ENCODE measurements around the gene LGR6. TPM values are rescaled to one million over a fixed set of nuclear protein-coding genes. Genes with fewer than 3 reads are reported as not detected.

LGR6 gene
- total and polyA plus RNA-seq, 12 donors: 0.06 to 1.0 (median 0.18) TPM; not detected in 3

GRCh38 chr1:202240956-202241355, 47.4 kb downstream of the LGR6 start:
- Histone ChIP-seq H3K27me3 (no peaks in the 10 kb centered on the region), H3K27ac (no peak overlapping the region), H3K4me1 (replicated peaks in 1 of 2) (peaks cover 0 to 4% of the 10 kb centered on the region in 2 donors), H3K9me3 (replicated peaks in 1 of 3) (no peaks in the 10 kb centered on the region), H3K36me3 (replicated peaks in 1 of 2) (no peaks in the 10 kb centered on the region), H3K4me3 (no peak overlapping the region)
- WGBS, 4 donors: 70 to 83% (median 77%) methylated on average over 3 to 4 of the region's 4 CpGs
- intact Hi-C loops (cut with DNase I): no loop called here
- TF ChIP-seq CTCF (IDR thresholded peaks at IDR 0.05): no peak
- TF ChIP-seq POLR2A (IDR thresholded peaks at IDR 0.05): no peak
- DNase-seq: no peak

GRCh38 chr1:202241376-202242079, 47.9 kb downstream of the LGR6 start:
- 69 to 75% (median 71%) methylated on average over 6 of the region's 6 CpGs for WGBS, 4 donors
- intact Hi-C loops (cut with DNase I): no loop called here
- Histone ChIP-seq H3K27ac (no peak overlapping the region), H3K4me1 (replicated peaks in 1 of 2) (peaks cover 0 to 4% of the 10 kb centered on the region in 2 donors), H3K9me3 (replicated peaks in 1 of 3) (no peaks in the 10 kb centered on the region), H3K27me3 (no peaks in the 10 kb centered on the region), H3K36me3 (replicated peaks in 1 of 2) (no peaks in the 10 kb centered on the region), H3K4me3 (no peak overlapping the region)
- no peak for DNase-seq
- no peak for TF ChIP-seq CTCF (IDR thresholded peaks at IDR 0.05)
- no peak for TF ChIP-seq POLR2A (IDR thresholded peaks at IDR 0.05)

GRCh38 chr1:202242080-202242419, 48.5 kb downstream of the LGR6 start:
- TF ChIP-seq CTCF (IDR thresholded peaks at IDR 0.05) (no peak), POLR2A (IDR thresholded peaks at IDR 0.05) (no peak)
- Histone ChIP-seq H3K27me3 (no peaks in the 10 kb centered on the region), H3K9me3 (replicated peaks in 1 of 3) (no peaks in the 10 kb centered on the region), H3K4me3 (no peak overlapping the region), H3K27ac (no peak overlapping the region), H3K36me3 (replicated peaks in 1 of 2) (no peaks in the 10 kb centered on the region), H3K4me1 (replicated peaks in 1 of 2) (peaks cover 0 to 4% of the 10 kb centered on the region in 2 donors)
- intact Hi-C loops (cut with DNase I): no loop called here
- WGBS, 4 donors: 65 to 79% (median 68%) methylated on average over 2 of the region's 2 CpGs
- no peak for DNase-seq

- no peak for TF ChIP-seq POLR2A (IDR thresholded peaks at IDR 0.05)
- no peak for DNase-seq
- peaks cover 0 to 4% of the 10 kb centered on the region in 2 donors for H3K4me1 ChIP-seq (replicated peaks in 1 of 2)
- no peaks in the 10 kb centered on the region for H3K27me3 ChIP-seq
- intact Hi-C loops (cut with DNase I): no loop called here
- H3K36me3 ChIP-seq (replicated peaks in 1 of 2): no peaks in the 10 kb centered on the region
- H3K27ac ChIP-seq: no peak overlapping the region
- no peak overlapping the region for H3K4me3 ChIP-seq
- WGBS, 4 donors: 78 to 100% (median 79%) methylated on average over 1 to 3 of the region's 3 CpGs
- no peaks in the 10 kb centered on the region for H3K9me3 ChIP-seq (replicated peaks in 1 of 3)
Observed at GRCh38 chr1:202243006-202243405, 49.4 kb downstream of the LGR6 start.

GRCh38 chr1:202244841-202245261, 51.3 kb downstream of the LGR6 start:
- intact Hi-C loops (cut with DNase I): no loop called here
- no peak for TF ChIP-seq POLR2A (IDR thresholded peaks at IDR 0.05)
- TF ChIP-seq CTCF (IDR thresholded peaks at IDR 0.05): no peak
- Histone ChIP-seq H3K27me3 (no peaks in the 10 kb centered on the region), H3K4me3 (no peak overlapping the region), H3K27ac (no peak overlapping the region), H3K36me3 (replicated peaks in 1 of 2) (no peaks in the 10 kb centered on the region), H3K4me1 (replicated peaks in 1 of 2) (peaks cover 0 to 4% of the 10 kb centered on the region in 2 donors), H3K9me3 (replicated peaks in 1 of 3) (no peaks in the 10 kb centered on the region)
- DNase-seq: no peak
- 83 to 92% (median 87%) methylated on average over 4 to 9 of the region's 9 CpGs for WGBS, 4 donors
